A549 (cell line): ENCODE measurements around the gene SYCN.
"Not testable (repeated sequence)": the region's sequence is repeated elsewhere in the genome, so short reads cannot be mapped to it uniquely, and the experiment has no call there.

Experiments
- BHLHE40 ChIP-seq: IDR thresholded peaks from 2 replicates; pipeline ENCODE4 v1.6.1; 2012; ENCODE audit warnings: low read depth, low read length, inconsistent platforms
- CEBPB ChIP-seq, 2 experiments: fragments of >200 bp in 1 of 2; sonication (Bioruptor Twin) in 1 of 2; formaldehyde crosslinking in 1 of 2; IDR thresholded peaks; 2 replicates each; pipeline ENCODE4 v1.6.1; 2012 to 2016
- KDM1A ChIP-seq: fragments of 200-600 bp; sonication (generic); IDR thresholded peaks from 2 replicates; pipeline ENCODE4 v1.6.1; 2016; ENCODE audit warnings: low read depth, mild to moderate bottlenecking
- MAX ChIP-seq: IDR thresholded peaks from 2 replicates; pipeline ENCODE4 v1.6.1; 2012
- REST ChIP-seq: fragments of 200-600 bp; sonication (generic); IDR thresholded peaks from 2 replicates; pipeline ENCODE4 v1.6.1; 2016; ENCODE audit warnings: antibody characterized with exemption, mild to moderate bottlenecking, moderate library complexity
- TF ChIP-seq, protein P1 (sequence below): fragments of >200 bp; sonication (Bioruptor Twin); formaldehyde crosslinking; IDR thresholded peaks from 3 replicates; pipeline ENCODE4 v1.5.1; 2016
- TF ChIP-seq, protein P2 (sequence below): fragments of >200 bp; sonication (Bioruptor Twin); formaldehyde crosslinking; IDR thresholded peaks from 3 replicates; pipeline ENCODE4 v1.6.1; 2016

GRCh38 chr19:39245166-39245565, 41.1 kb upstream of the SYCN start:
- TF ChIP-seq REST; MAX; BHLHE40; CEBPB (IDR thresholded peaks at IDR 0.05); KDM1A: not testable (repeated sequence)
- TF ChIP-seq, protein P1, sequence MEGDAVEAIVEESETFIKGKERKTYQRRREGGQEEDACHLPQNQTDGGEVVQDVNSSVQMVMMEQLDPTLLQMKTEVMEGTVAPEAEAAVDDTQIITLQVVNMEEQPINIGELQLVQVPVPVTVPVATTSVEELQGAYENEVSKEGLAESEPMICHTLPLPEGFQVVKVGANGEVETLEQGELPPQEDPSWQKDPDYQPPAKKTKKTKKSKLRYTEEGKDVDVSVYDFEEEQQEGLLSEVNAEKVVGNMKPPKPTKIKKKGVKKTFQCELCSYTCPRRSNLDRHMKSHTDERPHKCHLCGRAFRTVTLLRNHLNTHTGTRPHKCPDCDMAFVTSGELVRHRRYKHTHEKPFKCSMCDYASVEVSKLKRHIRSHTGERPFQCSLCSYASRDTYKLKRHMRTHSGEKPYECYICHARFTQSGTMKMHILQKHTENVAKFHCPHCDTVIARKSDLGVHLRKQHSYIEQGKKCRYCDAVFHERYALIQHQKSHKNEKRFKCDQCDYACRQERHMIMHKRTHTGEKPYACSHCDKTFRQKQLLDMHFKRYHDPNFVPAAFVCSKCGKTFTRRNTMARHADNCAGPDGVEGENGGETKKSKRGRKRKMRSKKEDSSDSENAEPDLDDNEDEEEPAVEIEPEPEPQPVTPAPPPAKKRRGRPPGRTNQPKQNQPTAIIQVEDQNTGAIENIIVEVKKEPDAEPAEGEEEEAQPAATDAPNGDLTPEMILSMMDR, result not testable (repeated sequence)
- TF ChIP-seq, protein P2, sequence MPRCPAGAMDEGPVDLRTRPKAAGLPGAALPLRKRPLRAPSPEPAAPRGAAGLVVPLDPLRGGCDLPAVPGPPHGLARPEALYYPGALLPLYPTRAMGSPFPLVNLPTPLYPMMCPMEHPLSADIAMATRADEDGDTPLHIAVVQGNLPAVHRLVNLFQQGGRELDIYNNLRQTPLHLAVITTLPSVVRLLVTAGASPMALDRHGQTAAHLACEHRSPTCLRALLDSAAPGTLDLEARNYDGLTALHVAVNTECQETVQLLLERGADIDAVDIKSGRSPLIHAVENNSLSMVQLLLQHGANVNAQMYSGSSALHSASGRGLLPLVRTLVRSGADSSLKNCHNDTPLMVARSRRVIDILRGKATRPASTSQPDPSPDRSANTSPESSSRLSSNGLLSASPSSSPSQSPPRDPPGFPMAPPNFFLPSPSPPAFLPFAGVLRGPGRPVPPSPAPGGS, result not testable (repeated sequence)
